GF-D8 (cell line): Measurements from ENCODE around the gene SHISA3.

Source experiments
- DNase-seq: peaks from one replicate; lab custom pipeline; 2025; lab: John Stamatoyannopoulos, UW

The SHISA3 gene

DNA sequence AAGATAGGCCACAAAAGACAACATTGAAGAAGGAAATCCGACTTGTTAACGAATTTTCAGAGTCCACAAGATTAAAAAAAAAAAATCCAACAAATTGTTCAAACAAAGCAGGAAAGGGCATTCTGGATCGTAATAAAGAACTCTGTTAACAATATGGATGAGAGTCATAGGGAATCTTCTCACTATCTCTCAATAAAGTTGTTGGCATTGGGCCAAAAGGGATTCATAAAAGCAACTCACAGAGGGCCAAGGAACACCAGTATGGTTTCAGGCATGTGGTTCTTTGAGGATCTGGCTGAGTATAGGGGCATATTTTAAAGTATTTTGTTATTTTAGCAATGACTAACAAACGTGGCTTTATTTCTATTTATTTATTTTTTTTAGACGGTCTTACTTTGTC lies 49.5 kb downstream of the SHISA3 start:
- DNase-seq, result no peak
